ENCODE results near the gene PRKG1. TPM values are rescaled to one million over a fixed set of nuclear protein-coding genes. Genes with fewer than 3 reads are reported as not detected.

PRKG1 gene
- total and polyA plus RNA-seq, 2 of the 4 experiments (the other 2 are of a cell fraction) = 3.5 to 18.3 TPM

- ChIA-PET POLR2A (ENCODE audit: unreplicated experiment) (interaction anchor here (0.6 to 1.2 kb wide), 2 partner anchors 175 to 253 kb away, joined by 4 to 9 read pairs; no protein-coding TSS in a partner anchor), CTCF (interaction anchor here (0.6 to 2.2 kb wide), 8 partner anchors 14 to 299 kb away, joined by 3 to 13 read pairs (median 4); no protein-coding TSS in a partner anchor)
- WGBS, 2 experiments (ENCODE audit: extremely low coverage in 2 of 2, insufficient read length in 1 of 2) = 3% methylated on average over 8 of the region's 55 CpGs; no CpG with 5 or more reads in 1 of the 2 experiments
- peaks cover 4% of the 10 kb centered on the region; the same call in 1 of the 2 replicates for H3K4me1 ChIP-seq (ENCODE audit: control insufficient read depth, insufficient read depth, low read length)
- H3K23ac ChIP-seq (ENCODE audit: low read depth, low read length) = peak within 1 kb of the TSS; percentile 97
- in situ Hi-C loops (cut with MboI; ENCODE audit: low sequenced_read_pairs) (loop anchor here (5.0 kb wide), 2 partner anchors 173 to 253 kb away; no protein-coding TSS in a partner anchor), intact Hi-C loops (cut with micrococcal nuclease) (loop anchor here (1.0 kb wide), 2 partner anchors 175 to 253 kb away; no protein-coding TSS in a partner anchor), dilution Hi-C loops (cut with HindIII; ENCODE audit: low sequenced_read_pairs, unreplicated experiment) (no loop called here)
- H3K36me3 ChIP-seq (ENCODE audit: control insufficient read depth, insufficient read depth, low read length) = peaks cover 6% of the 10 kb centered on the region; the same call in 1 of the 2 replicates
- peaks cover 0 to 34% of the 10 kb centered on the region in 2 experiments; a peak in 2 of 4 replicates for H3K79me1 ChIP-seq (ENCODE audit: low read depth in 1 of 2, low read length in 2 of 2)
- peak within 1 kb of the TSS; percentile 92 for H4K91ac ChIP-seq (ENCODE audit: insufficient read depth, low read depth, low read length)
- H2BK120ac ChIP-seq (ENCODE audit: low read depth, low read length) = peak within 1 kb of the TSS; percentile 97
- H2BK15ac ChIP-seq (ENCODE audit: low read depth, low read length) = peak within 1 kb of the TSS; percentile 93
- DNase-seq (peak; percentile 76), ATAC-seq (ENCODE audit: low read depth) (peak; percentile 75)
- TF ChIP-seq MXI1 (IDR thresholded peaks at IDR 0.05; ENCODE audit: borderline replicate concordance, low read depth, low read length) (0 out of 2 replicates have a peak, but pooled peaks have one; percentile 12), POLR2A (IDR thresholded peaks at IDR 0.05; ENCODE audit: low read depth, low read length) (peak; percentile 85), MAFK (IDR thresholded peaks at IDR 0.05; ENCODE audit: low read depth, low read length) (no peak), SMC3 (IDR thresholded peaks at IDR 0.05; ENCODE audit: low read depth, low read length) (peak; percentile 67), RAD21 (IDR thresholded peaks at IDR 0.05; ENCODE audit: low read length) (peak; percentile 79), CTCF (conservative IDR thresholded peaks at IDR 0.05; ENCODE audit: low read depth, low read length) (peak; percentile 89), CEBPB (IDR thresholded peaks at IDR 0.05; ENCODE audit: low read depth, low read length) (no peak)
- H2BK5ac ChIP-seq (ENCODE audit: low read depth, low read length, poor library complexity, severe bottlenecking) = peak within 1 kb of the TSS; percentile 99
- peak within 1 kb of the TSS; percentile 87 for H3K4me2 ChIP-seq (ENCODE audit: low read depth, low read length)
- H3K9ac ChIP-seq (ENCODE audit: low read depth, low read length) = peak within 1 kb of the TSS; percentile 86
- H3K9me1 ChIP-seq (ENCODE audit: insufficient read depth, low read length) = peaks cover 5% of the 10 kb centered on the region; the same call in 1 of the 2 replicates
- peak within 1 kb of the TSS; percentile 80 for H4K5ac ChIP-seq (ENCODE audit: low read depth, low read length)
- no peaks in the 10 kb centered on the region for H3K9me3 ChIP-seq (ENCODE audit: control insufficient read depth, insufficient read depth, low read length)
- H3K56ac ChIP-seq (ENCODE audit: extremely low read depth, insufficient read depth, low read length) = peak within 1 kb of the TSS; percentile 93
- no peaks in the 10 kb centered on the region for H3K27me3 ChIP-seq (ENCODE audit: control insufficient read depth, insufficient read depth, low read length)
- H3K18ac ChIP-seq (ENCODE audit: low read depth, low read length) = peak within 1 kb of the TSS; percentile 97
- H3K27ac ChIP-seq (ENCODE audit: insufficient read depth, low read length) = peak within 1 kb of the TSS; percentile 83
- peak within 1 kb of the TSS; percentile 99 for H3K14ac ChIP-seq (replicated peaks; ENCODE audit: low read depth, low read length)
- H4K20me1 ChIP-seq (ENCODE audit: insufficient read depth, low read length) = no peaks in the 10 kb centered on the region
- H3K4me3 ChIP-seq (ENCODE audit: insufficient read depth, low read depth, low read length) = peak within 1 kb of the TSS; percentile 81
- H2BK20ac ChIP-seq (ENCODE audit: low read depth, low read length) = peak within 1 kb of the TSS; percentile 97
- peak within 1 kb of the TSS; percentile 77 to 96 for H4K8ac ChIP-seq (ENCODE audit: low read depth in 2 of 2, low read length in 2 of 2)
- peak within 1 kb of the TSS; percentile 89 for H2AFZ ChIP-seq (replicated peaks; ENCODE audit: low read length, poor library complexity)
- BruUV-seq (replicated peaks) = no TSS peak
- peak within 1 kb of the TSS; percentile 86 for H2AK9ac ChIP-seq (replicated peaks; ENCODE audit: low read depth, low read length, poor library complexity)
- peak within 1 kb of the TSS; percentile 98 for H3K4ac ChIP-seq (ENCODE audit: low read depth, low read length)
- H2AK5ac ChIP-seq (ENCODE audit: low read depth, low read length) = peak within 1 kb of the TSS; percentile 67
Observed at GRCh38 chr10:52313933-52314821, 1239.9 kb downstream of the PRKG1 start, which contains the start of gene DKK1. TSS of gene DKK1 (plus strand) at chr10:52314281. CDS start at chr10:52314435, 154 bp downstream.
